Psoas muscle (tissue), 8 donors: ENCODE results near the gene TRAPPC12. TPM values are rescaled to one million over a fixed set of nuclear protein-coding genes. Genes with fewer than 3 reads are reported as not detected.

Experiments
- ATAC-seq, 4 donors: fragments of 200-7000 bp; cut with Tn5 transposase; one replicate each; pipeline ENCODE4 v1.9.1; 2020; ENCODE audit warnings: moderate library complexity in 3 of 4, mild to moderate bottlenecking in 2 of 4
- DNase-seq, 2 donors: peaks; one replicate each; pipeline ENCODE4 v3.0.0-alpha.2; 2020
- H3K27ac ChIP-seq: fragments of 200-600 bp; one replicate; pipeline ENCODE4 v1.8.0; 2022
- H3K27me3 ChIP-seq, 3 donors: fragments of 200-600 bp in 1 of 3; one replicate each; pipeline versions ENCODE4 v1.6.1 to v1.8.0; 2013 to 2022; ENCODE audit warnings: low read length in 2 of 3, mild to moderate bottlenecking in 2 of 3, moderate library complexity in 1 of 3; ENCODE audit not compliant: insufficient read depth in 3 of 3
- H3K36me3 ChIP-seq, 2 donors: fragments of 200-600 bp in 1 of 2; one replicate each; pipeline versions ENCODE4 v1.6.1 to v1.8.0; 2013 to 2022; ENCODE audit warnings: low read depth in 1 of 2, mild to moderate bottlenecking in 1 of 2, moderate library complexity in 1 of 2; ENCODE audit not compliant: insufficient read depth in 1 of 2
- H3K4me1 ChIP-seq: fragments of 200-600 bp; one replicate; pipeline ENCODE4 v1.8.0; 2022
- H3K4me3 ChIP-seq: fragments of 200-600 bp; one replicate; pipeline ENCODE4 v1.8.0; 2022; ENCODE audit warnings: mild to moderate bottlenecking
- H3K9me3 ChIP-seq: fragments of 200-600 bp; one replicate; pipeline ENCODE4 v1.8.0; 2022
- CTCF ChIP-seq: fragments of 200-600 bp; IDR thresholded peaks from one replicate; pipeline ENCODE4 v1.8.0; 2022; ENCODE audit warnings: antibody characterized with exemption
- WGBS, 3 donors: extraction: QIAGEN DNeasy Blood & Tissue Kit; methylation state at CpG; one replicate each; pipeline versions ENCODE4 v1.1.6 to v1.1.7; 2013; 5-methylcytosine and 5-hydroxymethylcytosine counted together
- intact Hi-C, 2 donors: fragments of 100-400 bp; cut with DNase I; formaldehyde crosslinking; loops; one replicate each; pipeline versions ENCODE4 v1.11.0 to v1.14.2; 2022
- polyA plus RNA-seq, 3 donors: library from polyadenylated mRNA; stranded (reverse); fragments of 200-250 nt; gene quantifications; one replicate each; pipeline ENCODE4 v1.2.3, GENCODE V29; 2013
- total RNA-seq, 4 donors: library from RNA; stranded (reverse); fragmentation: NEBNext Ultra II Directional in 2 of 4; extraction: Animal tissue kit (Norgen Biotek cat#: 25700) in 2 of 4; gene quantifications; one replicate each; pipeline versions ENCODE4 v1.2.1 to v1.2.4, GENCODE V29; 2021 to 2023
- donor health status: healthy with polysubstance abuse.
- donor health status: DM: no; HTN: no; CAD: no; lungs with moderate emphysema.
- donor health status: Bipolar disorder and iron deficiency.
- donor health status: healthy.
- donor health status: DM: yes; HTN: yes; CAD: no.
- donor health status: DM: no; HTN: no; CAD: no.
- donor health status: DM: no; HTN: no; CAD: no.
- donor health status: DM: yes; HTN: yes; CAD: no.

TRAPPC12 gene
- total and polyA plus RNA-seq, 7 donors, result 28.7 to 90.3 (median 56.7) TPM

GRCh38 chr2:3433776-3434400 lies 54.4 kb downstream of the TRAPPC12 start:
- Histone ChIP-seq H3K27ac (no peak overlapping the region), H3K4me3 (no peak overlapping the region), H3K4me1 (no peaks in the 10 kb centered on the region), H3K36me3 (peaks cover 0 to 53% of the 10 kb centered on the region in 2 donors), H3K9me3 (no peaks in the 10 kb centered on the region), H3K27me3 (no peaks in the 10 kb centered on the region)
- TF ChIP-seq CTCF, result no peak
- intact Hi-C loops, result no loop called here
- ATAC-seq (no peak), DNase-seq (no peak)
- WGBS, 3 donors, result 78 to 87% (median 82%) methylated on average over 7 of the region's 7 CpGs

GRCh38 chr2:3434654-3435053 lies 55.2 kb downstream of the TRAPPC12 start:
- H3K9me3 ChIP-seq, result no peaks in the 10 kb centered on the region
- intact Hi-C loops, result no loop called here
- 75 to 87% (median 80%) methylated on average over 11 of the region's 11 CpGs for WGBS, 3 donors
- no peak overlapping the region for H3K27ac ChIP-seq
- no peak for ATAC-seq
- no peak overlapping the region for H3K4me3 ChIP-seq
- no peaks in the 10 kb centered on the region for H3K4me1 ChIP-seq
- peaks cover 0 to 47% of the 10 kb centered on the region in 2 donors for H3K36me3 ChIP-seq
- no peak for DNase-seq
- TF ChIP-seq CTCF, result no peak
- no peaks in the 10 kb centered on the region for H3K27me3 ChIP-seq

- Histone ChIP-seq H3K9me3 (no peaks in the 10 kb centered on the region), H3K27ac (no peak overlapping the region), H3K4me3 (no peak overlapping the region), H3K36me3 (peaks cover 0 to 39% of the 10 kb centered on the region in 2 donors), H3K4me1 (peaks cover 2% of the 10 kb centered on the region), H3K27me3 (no peaks in the 10 kb centered on the region)
- WGBS, 3 donors, result 66 to 77% (median 69%) methylated on average over 5 of the region's 5 CpGs
- ATAC-seq (no peak), DNase-seq (no peak)
- TF ChIP-seq CTCF, result no peak
- intact Hi-C loops, result no loop called here
Measured at GRCh38 chr2:3435445-3435844, 56.0 kb downstream of the TRAPPC12 start.

GRCh38 chr2:3440477-3440876 lies 61.0 kb downstream of the TRAPPC12 start:
- peaks cover 8% of the 10 kb centered on the region for H3K4me1 ChIP-seq
- no peak overlapping the region for H3K27ac ChIP-seq
- peaks cover 0 to 25% of the 10 kb centered on the region in 2 donors for H3K36me3 ChIP-seq
- TF ChIP-seq CTCF, result no peak
- no peaks in the 10 kb centered on the region for H3K27me3 ChIP-seq
- ATAC-seq (no peak), DNase-seq (no peak)
- H3K4me3 ChIP-seq, result no peak overlapping the region
- 58 to 72% (median 60%) methylated on average over 2 of the region's 2 CpGs for WGBS, 3 donors
- H3K9me3 ChIP-seq, result no peaks in the 10 kb centered on the region
- intact Hi-C loops, result no loop called here

- H3K9me3 ChIP-seq, result no peaks in the 10 kb centered on the region
- no peaks in the 10 kb centered on the region for H3K27me3 ChIP-seq
- peaks cover under 1 to 31% of the 10 kb centered on the region in 2 donors for H3K36me3 ChIP-seq
- no peak for ATAC-seq
- H3K4me1 ChIP-seq, result peaks cover 8% of the 10 kb centered on the region
- no peak overlapping the region for H3K4me3 ChIP-seq
- H3K27ac ChIP-seq, result no peak overlapping the region
- intact Hi-C loops, result no loop called here
- DNase-seq, result no peak
- TF ChIP-seq CTCF, result no peak
Measured at GRCh38 chr2:3441465-3441864, 62.0 kb downstream of the TRAPPC12 start.
